Sigmoid colon (tissue), 7 donors: ENCODE measurements around the gene PSG6. TPM values are rescaled to one million over a fixed set of nuclear protein-coding genes. Genes with fewer than 3 reads are reported as not detected.
"Not testable (repeated sequence)": the region's sequence is repeated elsewhere in the genome, so short reads cannot be mapped to it uniquely, and the experiment has no call there.

Experiments used
- DNase-seq: peaks from one replicate; pipeline ENCODE4 v3.0.0-alpha.2; 2019
- H3K27ac ChIP-seq, 4 donors: fragments of 200-600 bp; sonication (generic); one replicate each; pipeline ENCODE4 v1.5.1; 2016 to 2019; ENCODE audit warnings: mild to moderate bottlenecking in 1 of 4
- H3K27me3 ChIP-seq, 3 donors: fragments of 200-600 bp; sonication (generic); one replicate each; pipeline ENCODE4 v1.5.1; 2019; ENCODE audit warnings: mild to moderate bottlenecking in 1 of 3
- H3K36me3 ChIP-seq, 4 donors: fragments of 200-600 bp; sonication (generic); one replicate each; pipeline ENCODE4 v1.5.1; 2016 to 2019
- H3K4me1 ChIP-seq, 4 donors: fragments of 200-600 bp; sonication (generic); one replicate each; pipeline ENCODE4 v1.5.1; 2017 to 2019
- H3K4me3 ChIP-seq, 4 donors: fragments of 200-600 bp; sonication (generic); one replicate each; pipeline ENCODE4 v1.5.1; 2017 to 2019; ENCODE audit warnings: mild to moderate bottlenecking in 2 of 4, moderate library complexity in 1 of 4
- H3K9me3 ChIP-seq, 4 donors: fragments of 200-600 bp in 3 of 4; sonication (generic) in 3 of 4; one replicate each; pipeline versions ENCODE4 v1.5.1 to v1.6.1; 2013 to 2019
- CTCF ChIP-seq, 4 experiments: fragments of 450-650 bp in 3 of 4; fragments of 200-600 bp in 1 of 4; IDR thresholded peaks; one replicate each; pipeline ENCODE4 v1.5.1; 2016 to 2019; ENCODE audit warnings: antibody characterized with exemption in 4 of 4, mild to moderate bottlenecking in 3 of 4, moderate library complexity in 2 of 4
- EP300 ChIP-seq, 4 donors: sonication (generic); formaldehyde crosslinking; IDR thresholded peaks; one replicate each; pipeline ENCODE4 v1.6.1; 2017; ENCODE audit warnings: antibody characterized with exemption in 4 of 4
- POLR2A ChIP-seq, 2 donors: fragments of 450-650 bp; IDR thresholded peaks; one replicate each; pipeline ENCODE4 v1.6.1; 2016; ENCODE audit warnings: antibody characterized with exemption in 2 of 2, mild to moderate bottlenecking in 2 of 2, moderate library complexity in 2 of 2
- POLR2AphosphoS5 ChIP-seq, 4 donors: sonication (generic); formaldehyde crosslinking; IDR thresholded peaks; one replicate each; pipeline ENCODE4 v1.6.1; 2017; ENCODE audit warnings: antibody characterized with exemption in 4 of 4
- WGBS, 2 donors: extraction: QIAGEN DNeasy Blood & Tissue Kit; methylation state at CpG; one replicate each; pipeline ENCODE4 v1.1.7; 2013; 5-methylcytosine and 5-hydroxymethylcytosine counted together
- intact Hi-C: fragments of 100-400 bp; cut with DNase I; formaldehyde crosslinking; loops from one replicate; pipeline ENCODE4 v1.15.1; 2023
- polyA plus RNA-seq, 3 donors: library from polyadenylated mRNA; stranded (reverse); fragments of 200-250 nt; gene quantifications; one replicate each; pipeline ENCODE4 v1.2.3, GENCODE V29; 2013
- total RNA-seq, 4 donors: library from RNA; depleted of rRNA; stranded (reverse); fragments of >200 nt; gene quantifications; one replicate each; pipeline ENCODE4 v1.1.0, GENCODE V29; 2016
- donor health status: healthy with polysubstance abuse.
- donor health status: Bipolar disorder and iron deficiency.
- donor health status: healthy.

The PSG6 gene
- total and polyA plus RNA-seq, 7 donors, result not detected

GRCh38 chr19:42919757-42920079, 2.0 kb upstream of the PSG6 start:
- no peak for DNase-seq
- Histone ChIP-seq H3K36me3 (no peaks in the 10 kb centered on the region), H3K9me3 (no peaks in the 10 kb centered on the region), H3K27me3 (no peaks in the 10 kb centered on the region), H3K27ac (no peak overlapping the region), H3K4me3 (no peak overlapping the region), H3K4me1 (no peaks in the 10 kb centered on the region)
- TF ChIP-seq CTCF (IDR thresholded peaks at IDR 0.05) (no peak), POLR2A (IDR thresholded peaks at IDR 0.05) (no peak), EP300 (IDR thresholded peaks at IDR 0.05) (no peak), POLR2AphosphoS5 (IDR thresholded peaks at IDR 0.05) (no peak)
- intact Hi-C loops, result no loop called here
- 15 to 20% methylated on average over 3 of the region's 3 CpGs for WGBS, 2 donors

GRCh38 chr19:42919070-42919756, 1.5 kb upstream of the PSG6 start:
- H3K9me3 ChIP-seq, H3K4me1 ChIP-seq, H3K27ac ChIP-seq, H3K27me3 ChIP-seq, H3K4me3 ChIP-seq, intact Hi-C loops, H3K36me3 ChIP-seq, DNase-seq: not testable (repeated sequence)
- peak in 1 of 4 experiments; percentile 25 for TF ChIP-seq CTCF (IDR thresholded peaks at IDR 0.05)
- WGBS, 2 donors, result 69 to 73% methylated on average over 26 of the region's 26 CpGs

GRCh38 chr19:42918377-42919069, 829 bp upstream of the PSG6 start:
- 76 to 78% methylated on average over 15 of the region's 15 CpGs for WGBS, 2 donors
- DNase-seq, H3K9me3 ChIP-seq, H3K27me3 ChIP-seq, H3K36me3 ChIP-seq, H3K27ac ChIP-seq, H3K4me3 ChIP-seq, intact Hi-C loops, H3K4me1 ChIP-seq: not testable (repeated sequence)

GRCh38 chr19:42916931-42917330, 763 bp downstream of the PSG6 start:
- H3K27me3 ChIP-seq, H3K4me1 ChIP-seq, H3K9me3 ChIP-seq, intact Hi-C loops, H3K4me3 ChIP-seq, H3K36me3 ChIP-seq, H3K27ac ChIP-seq, DNase-seq: not testable (repeated sequence)
- WGBS, 2 donors, result 76 to 84% methylated on average over 1 of the region's 1 CpG

- H3K36me3 ChIP-seq, H3K4me1 ChIP-seq, intact Hi-C loops, H3K9me3 ChIP-seq, H3K27ac ChIP-seq, DNase-seq, H3K4me3 ChIP-seq, H3K27me3 ChIP-seq: not testable (repeated sequence)
- WGBS, 2 donors, result 74 to 82% methylated on average over 5 of the region's 5 CpGs
These were observed 4.2 kb downstream of the PSG6 start for GRCh38 chr19:42913516-42913915.

GRCh38 chr19:42912941-42913340, 4.8 kb downstream of the PSG6 start:
- intact Hi-C loops, H3K4me3 ChIP-seq, DNase-seq, H3K27ac ChIP-seq, H3K36me3 ChIP-seq, H3K27me3 ChIP-seq, H3K9me3 ChIP-seq, H3K4me1 ChIP-seq: not testable (repeated sequence)
- 85 to 89% methylated on average over 4 of the region's 4 CpGs for WGBS, 2 donors

- H3K27me3 ChIP-seq, intact Hi-C loops, DNase-seq, H3K4me3 ChIP-seq, H3K36me3 ChIP-seq, H3K9me3 ChIP-seq, H3K27ac ChIP-seq, H3K4me1 ChIP-seq: not testable (repeated sequence)
- WGBS, 2 donors, result 68 to 82% methylated on average over 5 of the region's 5 CpGs
These were observed 6.0 kb downstream of the PSG6 start for GRCh38 chr19:42911731-42912130.

- H3K4me1 ChIP-seq, H3K27me3 ChIP-seq, H3K4me3 ChIP-seq, intact Hi-C loops, H3K36me3 ChIP-seq, H3K9me3 ChIP-seq, DNase-seq, H3K27ac ChIP-seq: not testable (repeated sequence)
- 60 to 66% methylated on average over 5 of the region's 5 CpGs for WGBS, 2 donors
These were observed 11.5 kb downstream of the PSG6 start for GRCh38 chr19:42906162-42906561.

GRCh38 chr19:42900561-42900960, 17.1 kb downstream of the PSG6 start:
- intact Hi-C loops, H3K4me3 ChIP-seq, H3K4me1 ChIP-seq, H3K27me3 ChIP-seq, H3K27ac ChIP-seq, DNase-seq, H3K36me3 ChIP-seq, H3K9me3 ChIP-seq: not testable (repeated sequence)
- WGBS, 2 donors, result 80% methylated on average over 4 of the region's 4 CpGs

- intact Hi-C loops, H3K4me1 ChIP-seq, H3K4me3 ChIP-seq, H3K27me3 ChIP-seq, H3K36me3 ChIP-seq, H3K27ac ChIP-seq, DNase-seq, H3K9me3 ChIP-seq: not testable (repeated sequence)
- WGBS, 2 donors, result 83 to 87% methylated on average over 12 of the region's 12 CpGs
These were observed 18.0 kb downstream of the PSG6 start for GRCh38 chr19:42899674-42900073.

- H3K4me3 ChIP-seq, DNase-seq, intact Hi-C loops, H3K9me3 ChIP-seq, H3K4me1 ChIP-seq, H3K27ac ChIP-seq, H3K36me3 ChIP-seq, H3K27me3 ChIP-seq: not testable (repeated sequence)
- 80 to 92% methylated on average over 1 of the region's 1 CpG for WGBS, 2 donors
These were observed 18.6 kb downstream of the PSG6 start for GRCh38 chr19:42899110-42899509.
